Activated gamma-delta T cell (primary cell): ENCODE measurements around the gene GABRP.
"Not testable (repeated sequence)": the region's sequence is repeated elsewhere in the genome, so short reads cannot be mapped to it uniquely, and the experiment has no call there.

Experiments
- DNase-seq: peaks from one replicate; lab custom pipeline; 2025; lab: John Stamatoyannopoulos, UW

The GABRP gene

DNA sequence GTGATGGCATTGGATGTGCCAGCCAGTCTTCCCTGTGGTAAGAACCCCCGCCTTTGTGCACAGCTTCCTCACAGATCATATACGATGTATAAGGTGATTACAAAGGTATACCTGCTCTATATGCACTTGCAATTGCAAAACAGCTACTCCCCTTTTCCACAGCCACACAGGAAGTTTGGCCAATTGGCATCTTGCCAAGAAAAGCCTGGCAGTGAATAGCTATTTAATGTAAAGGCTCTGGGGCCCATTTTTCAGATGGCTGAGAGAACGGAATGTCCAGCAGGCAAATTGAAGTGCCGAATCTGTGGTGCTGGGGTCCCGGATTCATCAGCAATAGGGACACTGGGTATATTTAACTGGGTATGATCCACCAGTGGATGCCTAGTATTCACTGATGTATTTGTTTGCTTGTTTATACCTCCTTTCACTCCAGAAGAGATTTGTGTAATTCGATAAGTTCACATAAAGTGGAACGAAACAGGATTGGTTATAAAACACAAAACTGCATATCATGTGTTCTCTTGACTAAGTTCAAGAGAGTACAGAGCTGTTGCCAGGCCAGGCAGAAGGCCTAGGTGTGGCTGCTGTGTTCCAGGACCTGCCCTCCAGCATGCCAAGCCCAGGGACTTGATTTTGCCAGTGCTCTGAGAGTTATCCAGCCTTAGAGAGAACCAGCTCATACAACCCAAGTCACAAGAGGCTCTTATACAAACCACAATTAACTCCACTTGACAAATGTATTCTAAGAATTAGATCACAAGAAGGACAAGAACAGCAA lies 27.7 kb upstream of the GABRP start:
- DNase-seq = no peak

DNA sequence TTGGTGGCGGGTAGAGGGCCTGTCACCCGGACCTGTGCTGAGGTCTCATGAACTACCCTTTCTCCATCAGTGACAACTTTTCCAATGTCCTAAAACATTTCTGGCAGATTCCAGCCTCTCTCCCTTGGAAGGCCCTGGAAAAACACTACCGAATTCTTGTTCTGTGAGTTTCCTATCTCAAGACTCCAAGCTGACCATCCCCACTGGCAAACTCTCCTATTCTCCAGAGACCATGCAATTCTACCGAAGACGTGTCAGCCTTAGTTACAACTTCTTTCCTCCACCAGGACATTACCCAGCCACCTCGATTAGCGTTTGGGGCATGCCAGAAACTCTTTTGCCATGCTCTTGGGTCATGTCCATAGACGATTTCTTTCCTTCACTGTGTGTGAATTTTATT lies 26.8 kb upstream of the GABRP start:
- no peak for DNase-seq

DNA sequence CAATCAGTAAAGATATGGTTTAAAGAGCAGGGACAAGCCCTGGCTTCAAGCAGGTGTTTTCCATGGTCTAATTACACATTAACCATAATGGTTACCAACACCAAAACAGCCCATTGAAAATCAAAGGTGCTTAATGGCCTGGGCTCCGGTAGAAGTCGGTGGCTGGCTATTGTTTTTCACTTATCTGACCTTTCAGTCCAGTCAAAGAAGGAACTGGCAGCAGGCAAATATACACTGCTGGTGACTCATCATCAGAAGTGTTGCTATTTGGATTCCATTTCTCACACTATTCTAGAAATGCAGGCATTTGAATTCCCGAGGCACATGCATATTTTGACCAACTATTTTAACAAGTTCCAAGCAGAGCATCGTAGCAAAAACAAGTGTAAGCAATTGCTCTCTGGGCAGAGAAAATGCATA lies 26.3 kb upstream of the GABRP start:
- no peak for DNase-seq

DNA sequence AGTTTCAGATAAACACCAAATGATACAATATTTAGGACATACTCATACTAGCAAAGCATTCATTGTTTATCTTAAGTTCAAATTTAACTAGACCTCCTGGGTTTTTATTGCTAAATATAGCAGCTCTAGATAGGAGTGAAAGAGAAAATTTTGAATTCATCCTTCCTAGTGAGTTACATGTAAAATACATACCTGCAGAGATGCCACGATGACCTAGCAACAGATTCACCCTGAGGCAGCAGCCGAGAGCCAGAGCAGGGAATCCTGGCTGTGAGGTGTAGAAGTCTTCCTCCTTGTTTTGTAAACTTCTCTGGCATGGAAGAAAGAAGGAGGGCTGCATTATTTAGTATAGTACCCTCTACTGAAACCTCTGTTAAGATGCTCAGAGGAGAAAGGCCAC lies 25.9 kb upstream of the GABRP start:
- no peak for DNase-seq

DNA sequence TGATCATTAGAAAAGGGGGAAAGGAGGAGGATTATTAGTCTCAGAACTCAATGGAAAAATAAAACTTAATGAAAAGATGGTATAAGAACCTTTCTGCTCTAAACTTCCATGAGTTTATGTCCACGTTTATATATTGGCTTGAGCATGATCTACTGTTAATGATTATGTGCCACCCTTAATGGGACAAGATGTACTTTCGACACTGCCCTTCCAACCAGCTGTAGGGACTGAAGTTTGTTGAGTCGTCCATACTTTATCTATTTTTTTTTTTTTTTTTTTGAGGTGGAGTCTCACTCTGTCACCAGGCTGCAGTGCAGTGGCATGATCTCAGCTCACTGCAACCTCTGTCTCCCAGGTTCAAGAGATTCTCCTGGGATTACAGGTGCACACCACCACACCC lies 25.0 kb upstream of the GABRP start:
- no peak for DNase-seq

DNA sequence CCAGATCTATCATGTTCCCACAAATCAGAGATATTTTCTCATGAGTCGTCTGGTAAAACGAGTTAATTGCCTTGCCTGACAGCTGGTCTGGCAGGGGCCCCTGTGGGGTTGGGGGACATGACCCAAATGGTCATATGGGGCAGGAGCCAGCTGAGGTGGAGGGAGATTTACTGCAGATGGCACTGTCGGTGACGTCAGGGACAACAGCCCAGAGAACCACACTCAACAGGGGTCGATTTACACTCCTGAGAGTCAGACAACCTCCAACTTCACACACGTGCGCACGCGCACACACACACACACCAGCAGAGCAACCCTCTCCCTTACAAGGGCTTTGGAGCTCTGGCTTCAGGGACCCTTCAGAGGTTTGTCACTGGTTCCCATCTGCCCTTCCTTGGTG lies 23.4 kb upstream of the GABRP start:
- DNase-seq = no peak

DNA sequence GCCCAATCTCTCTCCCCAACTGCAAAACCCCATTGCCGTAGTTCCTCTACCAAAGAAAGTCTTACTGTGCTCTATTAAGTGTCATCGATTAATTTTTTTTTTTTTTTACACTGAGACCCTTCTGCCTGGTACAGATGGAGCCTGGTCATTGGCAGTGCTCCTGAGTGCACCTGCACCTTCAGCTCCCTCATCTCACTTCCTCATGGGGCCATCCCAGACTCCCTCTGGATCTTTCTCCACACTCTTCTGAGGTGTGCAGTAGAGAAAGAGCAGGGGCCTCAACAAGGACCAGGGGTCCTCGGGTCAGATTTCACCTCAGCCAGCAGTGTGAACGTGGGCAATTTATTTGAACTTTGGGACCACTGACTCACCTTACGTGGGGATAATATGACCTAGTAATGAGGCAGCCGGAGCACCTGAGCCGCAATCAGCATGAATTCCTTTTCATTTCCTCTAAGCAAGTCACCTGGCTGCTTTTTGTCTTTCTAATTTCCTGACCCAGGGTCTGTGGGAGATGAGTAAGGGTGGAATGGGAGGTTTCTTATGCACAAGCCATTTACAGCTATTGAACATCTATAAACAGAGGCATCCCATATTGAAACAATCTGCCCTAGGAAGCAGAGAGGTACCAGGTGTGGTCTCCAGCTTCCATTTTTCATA lies 22.3 kb upstream of the GABRP start:
- no peak for DNase-seq

DNA sequence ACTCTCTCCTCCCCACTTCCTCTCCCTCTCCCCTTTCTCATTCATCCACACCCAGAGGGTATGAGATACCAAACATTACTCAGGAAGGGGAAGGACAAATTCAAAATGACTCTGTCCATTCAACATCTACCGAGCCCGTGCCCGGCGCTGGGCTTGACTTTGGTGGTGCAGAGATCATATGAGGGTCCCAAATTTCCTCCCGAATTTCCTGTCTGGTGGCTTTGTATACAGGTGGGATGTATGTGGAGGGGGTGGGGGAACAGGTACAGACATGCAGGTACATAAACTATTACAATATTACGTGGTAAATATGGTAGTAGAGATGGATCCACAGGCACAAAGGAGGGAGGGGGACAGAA lies 21.8 kb upstream of the GABRP start:
- DNase-seq = no peak

DNA sequence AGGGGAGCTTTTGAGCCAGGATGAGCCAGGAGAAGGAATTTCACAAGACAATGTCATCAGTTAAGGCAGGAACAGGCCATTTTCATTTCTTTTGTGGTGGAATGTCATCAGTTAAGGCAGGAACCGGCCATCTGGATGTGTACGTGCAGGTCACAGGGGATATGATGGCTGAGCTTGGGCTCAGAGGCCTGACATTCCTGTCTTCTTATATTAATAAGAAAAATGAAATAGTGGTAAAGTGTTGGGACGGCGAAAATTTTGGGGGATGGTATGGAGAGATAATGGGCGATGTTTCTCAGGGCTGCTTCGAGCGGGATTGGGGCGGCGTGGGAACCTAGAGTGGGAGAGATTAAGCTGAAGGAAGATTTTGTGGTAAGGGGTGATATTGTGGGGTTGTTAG lies 21.2 kb upstream of the GABRP start:
- DNase-seq = not testable (repeated sequence)

DNA sequence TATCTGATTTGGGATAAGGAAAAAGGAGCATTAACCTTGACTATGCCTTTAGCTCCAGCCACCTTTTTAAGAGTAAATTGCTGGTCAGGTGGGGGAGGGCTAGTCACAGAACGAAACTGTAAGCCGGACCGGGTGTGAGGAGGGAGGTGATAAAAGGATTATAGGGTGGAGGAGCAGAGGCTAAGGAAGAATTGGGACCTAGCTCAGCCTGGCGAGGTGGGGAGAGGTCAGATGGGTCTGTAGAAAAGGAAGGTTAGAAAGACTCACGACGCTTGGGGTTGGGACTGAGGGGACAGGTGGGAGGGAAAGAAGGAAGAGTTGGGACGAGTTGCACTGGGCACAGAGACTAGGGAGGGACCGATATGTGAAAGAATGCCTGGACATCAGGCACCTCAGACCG lies 17.7 kb upstream of the GABRP start:
- not testable (repeated sequence) for DNase-seq

DNA sequence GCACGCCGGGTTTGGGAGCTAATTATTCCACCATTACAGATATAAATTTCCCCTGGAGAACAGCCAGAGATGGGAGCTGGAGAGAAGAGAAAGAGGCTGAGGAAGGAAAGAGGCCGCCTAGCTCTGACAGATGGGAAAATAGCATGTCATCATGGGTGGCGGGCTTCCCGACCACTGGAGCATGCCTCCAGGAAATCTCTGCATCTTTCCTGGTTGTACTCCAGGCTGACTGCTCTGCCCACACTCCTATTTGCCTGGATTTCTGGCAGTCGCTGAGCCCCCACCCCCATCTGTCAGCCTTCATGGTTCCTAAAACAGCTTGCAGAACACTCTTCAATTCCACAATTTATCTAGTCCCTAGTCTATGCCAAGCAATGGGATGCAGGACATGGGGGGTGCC lies 14.3 kb upstream of the GABRP start:
- DNase-seq = no peak

DNA sequence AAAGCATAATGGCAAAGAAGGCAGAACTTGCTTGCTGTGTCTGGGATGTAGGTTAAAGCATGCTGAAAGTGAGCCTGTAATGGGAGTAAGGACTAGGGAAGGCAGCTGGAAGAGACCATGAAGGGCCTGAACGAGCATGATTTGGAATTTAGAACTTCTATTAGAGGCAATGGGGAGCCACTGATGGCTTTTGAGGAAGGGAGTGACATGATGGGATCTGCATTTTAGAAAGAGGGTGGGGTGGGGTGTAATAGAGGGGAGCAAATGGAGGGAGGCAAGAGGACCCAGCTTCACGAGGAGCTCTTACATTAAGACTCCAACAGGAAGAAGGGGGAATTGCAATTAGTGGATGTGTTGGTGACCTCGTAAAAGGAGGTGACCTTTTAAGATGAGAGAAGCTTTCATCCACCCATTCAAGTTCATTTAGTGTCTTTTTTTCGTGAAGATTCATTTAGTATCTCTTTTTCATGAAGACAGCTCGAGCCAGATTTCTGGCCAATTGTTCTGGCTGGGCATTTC lies 13.6 kb upstream of the GABRP start:
- no peak for DNase-seq

DNA sequence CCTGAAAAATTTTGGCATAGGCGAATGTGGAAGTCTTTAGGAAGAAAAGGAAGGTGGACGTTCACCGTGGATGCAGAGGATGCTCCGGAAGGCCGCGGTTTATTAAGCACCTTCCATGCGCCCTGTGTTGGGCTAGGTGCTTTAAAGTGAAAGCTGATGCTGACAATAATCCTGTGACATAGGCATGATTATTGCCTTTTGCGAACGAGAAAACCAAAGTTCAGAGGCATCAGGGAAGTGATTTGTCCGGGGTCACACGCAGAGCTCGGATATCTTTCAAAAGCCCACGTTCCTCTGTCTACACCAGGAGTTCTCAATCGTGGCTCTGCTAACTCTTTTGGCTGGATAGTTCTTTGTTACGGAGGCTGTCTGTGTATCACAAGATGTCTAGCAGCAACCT lies 12.0 kb upstream of the GABRP start:
- no peak for DNase-seq

DNA sequence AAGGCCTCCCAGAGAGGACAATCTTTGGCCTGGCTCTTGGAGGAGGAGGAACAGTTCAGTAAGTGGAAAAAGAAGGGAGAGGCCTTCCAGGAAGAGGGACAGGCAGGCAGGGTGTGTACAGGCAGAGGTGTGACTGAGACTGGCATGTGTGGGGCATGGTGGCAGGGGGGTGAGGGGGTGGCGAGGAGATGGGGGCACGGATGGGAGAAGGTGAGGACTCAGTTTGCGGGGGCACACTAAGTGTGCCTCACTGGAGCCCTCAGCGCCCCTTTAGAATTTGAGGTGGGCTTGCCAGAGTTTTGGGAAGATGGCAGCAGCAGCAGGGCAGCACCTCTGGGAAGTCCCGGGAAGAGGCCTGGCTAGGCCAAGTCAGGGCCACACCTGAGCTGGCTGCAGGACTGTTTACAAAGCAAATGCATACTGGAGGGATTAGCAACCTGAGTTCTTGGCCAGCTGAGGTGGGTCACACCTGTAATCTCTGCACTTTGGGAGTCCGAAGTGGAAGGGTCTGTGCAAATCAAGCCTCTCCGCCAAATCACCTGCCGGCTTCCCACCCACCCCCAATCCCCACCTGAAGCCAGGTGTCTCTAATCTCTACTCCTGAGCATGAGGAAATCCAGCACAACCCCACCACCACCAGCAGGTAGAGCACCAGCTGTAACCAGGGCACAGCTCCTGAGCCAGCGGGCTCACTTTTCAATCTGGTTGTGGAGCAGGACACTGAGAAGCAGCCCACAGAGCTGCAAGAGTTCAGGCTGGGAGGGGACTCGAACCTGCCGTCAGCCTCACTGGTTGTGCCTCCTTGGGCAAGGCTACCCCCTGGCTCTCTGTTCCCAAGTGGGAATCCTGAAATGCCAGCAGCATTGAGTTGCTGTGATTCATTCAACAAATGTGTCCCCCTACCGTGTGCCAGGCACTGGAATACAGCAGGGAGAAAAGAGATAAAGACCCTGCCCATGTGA lies 10.2 kb upstream of the GABRP start:
- DNase-seq = no peak

DNA sequence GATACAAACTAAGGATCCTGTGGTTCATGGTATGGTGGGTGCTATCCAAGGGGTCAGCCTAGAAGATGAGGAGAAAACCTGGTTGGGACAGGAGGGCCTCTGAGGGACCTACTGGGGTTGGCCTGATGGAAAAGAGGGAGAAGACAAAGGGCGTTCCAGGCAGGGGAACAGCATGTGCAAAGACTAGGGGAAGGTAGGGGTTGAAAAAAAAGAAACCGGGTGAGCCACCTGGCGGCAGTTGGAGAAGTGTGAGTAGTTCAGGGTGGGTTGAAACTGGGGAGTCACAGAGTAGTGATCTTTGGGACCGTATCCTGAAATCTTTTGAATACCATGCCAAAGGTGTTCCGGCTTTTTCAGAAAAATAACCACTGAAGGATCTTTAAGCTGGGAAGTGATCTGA lies 8.7 kb upstream of the GABRP start:
- DNase-seq = no peak

DNA sequence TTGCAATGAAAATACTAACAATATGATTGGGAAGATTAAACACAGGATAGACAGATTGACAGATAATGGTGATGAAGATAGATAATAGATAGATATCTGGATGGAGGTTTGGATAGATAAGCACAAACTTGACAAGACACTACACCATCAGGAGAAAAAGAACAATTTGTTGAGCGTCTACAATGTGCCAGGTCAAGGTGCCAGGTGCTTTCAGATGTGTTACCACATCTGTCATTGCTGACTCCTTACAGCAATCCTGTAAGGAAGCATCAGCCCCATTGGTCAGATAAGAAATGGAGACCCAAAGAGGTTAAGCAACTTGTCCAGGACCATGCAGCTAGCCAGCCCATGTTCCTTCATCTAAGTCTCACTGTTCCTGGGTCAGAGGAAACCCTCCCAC lies 1.6 kb upstream of the GABRP start:
- DNase-seq = no peak

DNA sequence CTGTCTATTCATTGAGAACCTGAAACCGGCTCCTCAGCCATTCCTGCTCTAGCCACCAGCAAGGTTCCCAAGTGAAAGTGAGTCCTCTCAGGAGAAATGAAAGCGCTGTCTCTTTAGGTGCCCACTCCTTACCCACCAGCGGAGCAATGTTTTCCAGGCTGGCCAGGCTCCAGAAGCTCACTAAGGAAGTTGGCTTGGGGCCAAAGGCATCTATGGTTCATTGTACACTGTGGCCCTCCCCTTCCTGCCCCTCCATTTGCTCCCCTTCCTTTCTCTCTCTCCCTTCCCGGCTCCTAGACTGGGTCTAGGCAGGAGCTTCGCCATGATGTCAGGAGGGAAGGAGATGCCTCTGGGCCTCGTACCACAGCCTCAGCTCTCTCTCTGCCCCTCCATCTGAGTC lies 1.1 kb upstream of the GABRP start:
- no peak for DNase-seq

DNA sequence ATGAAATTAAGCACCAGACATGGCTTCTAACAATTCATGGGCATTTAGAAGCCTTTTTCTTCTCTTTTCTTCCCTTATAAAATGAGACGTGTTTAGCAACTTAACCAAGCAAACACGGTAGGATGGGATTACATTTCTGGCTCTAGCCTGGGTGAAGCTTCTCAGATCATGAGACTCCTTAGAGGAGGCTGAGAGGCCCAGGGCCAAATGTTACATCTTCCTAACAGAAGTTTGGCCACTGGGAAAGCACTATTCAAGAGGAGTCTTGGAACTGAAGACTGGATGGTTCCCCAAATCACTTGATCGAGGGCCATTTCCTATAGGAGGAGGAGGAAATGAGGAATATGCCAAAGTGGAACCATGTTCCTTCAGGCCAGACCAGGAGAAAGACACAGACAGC lies 1.9 kb downstream of the GABRP start:
- DNase-seq = no peak

DNA sequence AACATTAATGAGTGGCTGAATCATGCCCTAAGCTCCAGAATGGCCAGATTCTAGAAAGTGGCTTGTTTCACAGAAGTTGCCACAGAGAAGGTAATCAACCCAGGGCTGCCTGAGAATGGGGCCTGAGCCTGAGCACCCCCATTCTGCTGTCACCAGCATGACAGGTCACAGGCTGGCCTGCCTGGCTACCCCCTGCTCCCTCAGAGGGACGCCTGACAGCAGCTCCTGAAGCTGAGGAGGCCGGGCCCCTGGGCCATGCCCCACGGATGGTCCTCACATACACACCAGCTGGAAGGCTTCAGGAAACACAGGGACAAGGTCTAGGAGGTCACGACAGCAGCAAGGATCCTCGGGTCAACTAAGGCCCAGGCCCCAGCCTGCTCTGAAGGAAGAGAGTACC lies 3.7 kb downstream of the GABRP start:
- no peak for DNase-seq

DNA sequence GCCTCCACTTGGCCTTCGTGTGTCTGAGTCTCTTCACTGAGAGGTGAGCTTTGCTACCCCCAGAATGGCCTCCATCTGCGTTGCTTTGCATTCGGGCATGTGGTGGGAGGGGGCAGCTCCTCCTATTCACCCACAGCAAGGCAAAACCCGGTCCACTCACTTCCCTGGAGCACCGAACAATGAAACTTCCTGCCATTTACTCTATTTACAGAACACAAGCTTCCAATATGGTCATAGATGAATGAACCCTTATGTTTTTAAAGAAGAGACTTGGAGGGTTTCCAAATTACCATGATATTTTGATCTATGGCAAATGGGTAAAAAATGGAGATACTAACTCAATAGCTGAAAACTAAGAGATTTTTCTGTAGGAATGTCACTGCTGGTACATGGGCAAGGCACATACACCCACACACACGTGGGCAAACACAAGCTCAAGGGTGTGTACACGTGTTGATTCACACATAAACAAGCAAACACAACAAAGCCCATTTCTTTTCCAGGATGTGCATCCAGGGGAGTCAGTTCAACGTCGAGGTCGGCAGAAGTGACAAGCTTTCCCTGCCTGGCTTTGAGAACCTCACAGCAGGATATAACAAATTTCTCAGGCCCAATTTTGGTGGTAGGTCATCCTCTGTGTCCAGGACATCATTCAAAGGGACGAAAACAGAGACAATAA lies 5.2 kb downstream of the GABRP start:
- no peak for DNase-seq

DNA sequence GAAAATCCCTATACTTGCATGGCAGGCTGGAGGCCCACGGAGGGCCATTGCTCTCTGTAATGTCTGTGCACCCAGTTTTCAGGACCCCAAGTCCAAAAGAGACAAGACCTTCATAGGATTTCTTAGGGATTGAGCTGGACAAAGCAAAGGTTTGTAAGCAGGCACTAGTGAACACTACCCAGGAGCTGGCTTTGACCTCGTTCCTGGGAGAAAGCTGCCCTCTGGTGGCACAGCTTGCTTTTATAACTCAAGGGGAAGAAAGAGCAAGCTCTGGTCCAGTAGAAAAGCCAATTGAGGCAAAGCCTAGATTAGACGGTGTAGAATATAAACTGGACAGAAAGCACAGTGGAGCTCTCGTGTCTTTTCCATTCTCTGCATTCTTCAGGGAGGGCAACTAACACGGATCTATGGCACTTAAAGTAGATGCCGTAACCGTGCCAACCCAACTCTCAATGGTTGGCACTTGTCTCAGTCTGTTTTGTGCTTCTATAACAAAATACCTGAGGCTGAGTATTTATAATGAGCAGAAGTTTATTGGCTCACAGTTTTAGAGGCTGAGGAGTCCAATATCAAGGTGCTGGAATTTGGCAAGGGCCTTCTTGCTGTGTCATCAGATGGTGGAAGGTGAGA lies 7.9 kb downstream of the GABRP start:
- no peak for DNase-seq
